PFSK-1 (cell line): Measurements from ENCODE around the gene SEC23IP.

Experiments used
- FOXP2 ChIP-seq: optimal IDR thresholded peaks from 2 replicates; pipeline ENCODE3; 2011; ENCODE audit warnings: borderline replicate concordance, control low read depth, inconsistent platforms; ENCODE audit not compliant: insufficient read depth; ENCODE audit errors: extremely low read length, extremely low read depth
- POLR2AphosphoS5 ChIP-seq: IDR thresholded peaks from 2 replicates; pipeline ENCODE4 v1.6.1; 2012; ENCODE audit warnings: low read depth, mild to moderate bottlenecking, control low read depth, low read length, moderate library complexity
- REST ChIP-seq, 2 experiments: IDR thresholded peaks; 2 replicates each; pipeline versions ENCODE4 v1.6.1 to v1.8.0; 2011 to 2012; ENCODE audit warnings: low read depth in 2 of 2, low read length in 2 of 2, control low read depth in 1 of 2, inconsistent platforms in 1 of 2, mild to moderate bottlenecking in 1 of 2, moderate library complexity in 1 of 2; ENCODE audit not compliant: insufficient read depth in 1 of 2
- SIN3A ChIP-seq: IDR thresholded peaks from 2 replicates; pipeline ENCODE4 v1.6.1; 2012; ENCODE audit warnings: mild to moderate bottlenecking, low read length, moderate library complexity, borderline replicate concordance; ENCODE audit not compliant: insufficient read depth
- TAF1 ChIP-seq: IDR thresholded peaks from 2 replicates; pipeline ENCODE4 v1.6.1; 2012; ENCODE audit warnings: low read length, control low read depth, borderline replicate concordance; ENCODE audit not compliant: insufficient read depth

The SEC23IP gene

GRCh38 chr10:119893074-119893473, 544 bp downstream of the SEC23IP start:
- no peak for TF ChIP-seq SIN3A
- TF ChIP-seq REST (IDR thresholded peaks at IDR 0.05; ENCODE audit: insufficient read depth in 1 of 2, low read depth in 2 of 2, low read length in 2 of 2) = no peak
- TF ChIP-seq POLR2AphosphoS5 = no peak
- no peak for TF ChIP-seq FOXP2

GRCh38 chr10:119893845-119894427, 1.4 kb downstream of the SEC23IP start:
- TF ChIP-seq FOXP2 = no peak
- no peak for TF ChIP-seq POLR2AphosphoS5
- no peak for TF ChIP-seq SIN3A
- no peak for TF ChIP-seq TAF1
- no peak for TF ChIP-seq REST (IDR thresholded peaks at IDR 0.05; ENCODE audit: insufficient read depth in 1 of 2, low read depth in 2 of 2, low read length in 2 of 2)

- TF ChIP-seq POLR2AphosphoS5 = no peak
- no peak for TF ChIP-seq TAF1
- TF ChIP-seq SIN3A = no peak
- TF ChIP-seq FOXP2 = no peak
- no peak for TF ChIP-seq REST (IDR thresholded peaks at IDR 0.05; ENCODE audit: insufficient read depth in 1 of 2, low read depth in 2 of 2, low read length in 2 of 2)
These were observed 3.6 kb downstream of the SEC23IP start for GRCh38 chr10:119896061-119896655.

- no peak for TF ChIP-seq REST (IDR thresholded peaks at IDR 0.05; ENCODE audit: insufficient read depth in 1 of 2, low read depth in 2 of 2, low read length in 2 of 2)
- no peak for TF ChIP-seq FOXP2
- no peak for TF ChIP-seq SIN3A
- no peak for TF ChIP-seq POLR2AphosphoS5
- no peak for TF ChIP-seq TAF1
These were observed 4.6 kb downstream of the SEC23IP start for GRCh38 chr10:119896937-119897770.
